H9 (cell line): ENCODE data around the gene APPL2. TPM values are rescaled to one million over a fixed set of nuclear protein-coding genes. Genes with fewer than 3 reads are reported as not detected.

Experiments used
- DNase-seq: peaks from one replicate; pipeline ENCODE4 v3.0.0-alpha.2; 2017
- H2AFZ ChIP-seq: one replicate; pipeline ENCODE4 v1.6.1; 2013; ENCODE audit warnings: mild to moderate bottlenecking, low read length, control low read depth, moderate library complexity
- H2AK5ac ChIP-seq: 2 replicates; pipeline ENCODE4 v1.6.1; 2013; ENCODE audit warnings: low read length, control low read depth, mixed read lengths; ENCODE audit not compliant: insufficient read length
- H2BK120ac ChIP-seq: one replicate; pipeline ENCODE4 v1.6.1; 2013; ENCODE audit warnings: low read depth, mild to moderate bottlenecking, low read length, control low read depth, inconsistent platforms; ENCODE audit not compliant: poor library complexity, severe bottlenecking
- H2BK12ac ChIP-seq: 2 replicates; pipeline ENCODE4 v1.6.1; 2013; ENCODE audit warnings: low read length, control low read depth, mixed read lengths, low read depth; ENCODE audit not compliant: insufficient read length
- H2BK15ac ChIP-seq: 2 replicates; pipeline ENCODE4 v1.6.1; 2013; ENCODE audit warnings: low read depth, low read length, control low read depth
- H2BK20ac ChIP-seq: one replicate; pipeline ENCODE4 v1.6.1; 2013; ENCODE audit warnings: low read depth, mild to moderate bottlenecking, low read length, control low read depth, inconsistent platforms; ENCODE audit not compliant: poor library complexity, severe bottlenecking
- H2BK5ac ChIP-seq: 2 replicates; pipeline ENCODE4 v1.6.1; 2013; ENCODE audit warnings: low read length, control low read depth, mixed read lengths; ENCODE audit not compliant: insufficient read length
- H3K14ac ChIP-seq: 2 replicates; pipeline ENCODE4 v1.6.1; 2013; ENCODE audit warnings: low read length, control low read depth; ENCODE audit not compliant: insufficient read depth
- H3K18ac ChIP-seq: 2 replicates; pipeline ENCODE4 v1.6.1; 2013; ENCODE audit warnings: low read depth, mild to moderate bottlenecking, mixed read lengths, low read length, control low read depth; ENCODE audit not compliant: insufficient read length
- H3K23ac ChIP-seq: 2 replicates; pipeline ENCODE4 v1.6.1; 2013; ENCODE audit warnings: low read length, control low read depth, mixed read lengths, low read depth; ENCODE audit not compliant: insufficient read length
- H3K23me2 ChIP-seq: 2 replicates; pipeline ENCODE4 v1.6.1; 2013; ENCODE audit warnings: low read depth, mild to moderate bottlenecking, mixed read lengths, low read length, control low read depth; ENCODE audit not compliant: insufficient read length, poor library complexity, severe bottlenecking
- H3K27ac ChIP-seq: 2 replicates; pipeline ENCODE4 v1.5.1; 2013; ENCODE audit warnings: low read length, control low read depth, mixed read lengths, low read depth; ENCODE audit not compliant: insufficient read length
- H3K27me3 ChIP-seq: 2 replicates; pipeline ENCODE4 v1.6.1; 2013; ENCODE audit warnings: low read length, control low read depth, inconsistent platforms; ENCODE audit not compliant: insufficient read depth
- H3K4ac ChIP-seq: 2 replicates; pipeline ENCODE4 v1.6.1; 2013; ENCODE audit warnings: low read depth, mild to moderate bottlenecking, control low read depth, inconsistent platforms, low read length, moderate library complexity
- H3K4me1 ChIP-seq: 2 replicates; pipeline ENCODE4 v1.6.1; 2013; ENCODE audit warnings: low read length, control low read depth, inconsistent platforms; ENCODE audit not compliant: insufficient read depth
- H3K4me2 ChIP-seq: 2 replicates; pipeline ENCODE4 v1.6.1; 2013; ENCODE audit warnings: low read length, control low read depth, mixed read lengths; ENCODE audit not compliant: insufficient read length, insufficient read depth
- H3K56ac ChIP-seq: 2 replicates; pipeline ENCODE4 v1.6.1; 2013; ENCODE audit warnings: low read depth, mild to moderate bottlenecking, mixed read lengths, low read length, control low read depth; ENCODE audit not compliant: insufficient read length
- H3K79me1 ChIP-seq: 2 replicates; pipeline ENCODE4 v1.6.1; 2013; ENCODE audit warnings: low read depth, mild to moderate bottlenecking, moderate library complexity, low read length, control low read depth, inconsistent platforms; ENCODE audit not compliant: insufficient read depth, poor library complexity, severe bottlenecking
- H3K79me2 ChIP-seq: 2 replicates; pipeline ENCODE4 v1.6.1; 2013; ENCODE audit warnings: low read length, control low read depth, inconsistent platforms; ENCODE audit not compliant: insufficient read depth
- H3K9ac ChIP-seq: 2 replicates; pipeline ENCODE4 v1.6.1; 2013; ENCODE audit warnings: low read length, control low read depth, mixed read lengths; ENCODE audit not compliant: insufficient read length; ENCODE audit errors: extremely low read depth
- H3K9me3 ChIP-seq: one replicate; pipeline ENCODE4 v1.6.1; 2013; ENCODE audit warnings: low read depth, low read length, inconsistent platforms; ENCODE audit not compliant: control insufficient read depth
- H3T11ph ChIP-seq: one replicate; pipeline ENCODE4 v1.6.1; 2013; ENCODE audit warnings: mild to moderate bottlenecking, low read length, control low read depth, inconsistent platforms
- H4K20me1 ChIP-seq: one replicate; pipeline ENCODE4 v1.6.1; 2013; ENCODE audit not compliant: control insufficient read depth, insufficient read length, insufficient read depth
- H4K5ac ChIP-seq: 2 replicates; pipeline ENCODE4 v1.6.1; 2013; ENCODE audit warnings: low read depth, mild to moderate bottlenecking, mixed read lengths, low read length, control low read depth; ENCODE audit not compliant: insufficient read length
- H4K8ac ChIP-seq: replicated peaks from 2 replicates; pipeline ENCODE4 v1.6.1; 2013; ENCODE audit warnings: low read length, control low read depth, mixed read lengths, low read depth; ENCODE audit not compliant: insufficient read length
- H4K91ac ChIP-seq: 2 replicates; pipeline ENCODE4 v1.6.1; 2013; ENCODE audit warnings: low read depth, mild to moderate bottlenecking, moderate library complexity, mixed read lengths, low read length, control low read depth; ENCODE audit not compliant: insufficient read length
- H3K27ac Mint-ChIP-seq, 3 experiments: 2 replicates in 2 of 3; 3 replicates in 1 of 3; pipeline ENCODE4 v1.8.0; 2020 to 2021; ENCODE audit warnings: mixed read lengths in 3 of 3, mild to moderate bottlenecking in 1 of 3, moderate library complexity in 1 of 3
- H3K27me3 Mint-ChIP-seq: 2 replicates; pipeline ENCODE4 v1.8.0; 2021; ENCODE audit warnings: low read depth, mild to moderate bottlenecking, moderate library complexity, mixed read lengths
- H3K36me3 Mint-ChIP-seq, 3 experiments: 2 replicates in 2 of 3; 3 replicates in 1 of 3; pipeline ENCODE4 v1.8.0; 2020 to 2021; ENCODE audit warnings: low read depth in 3 of 3, mixed read lengths in 3 of 3; ENCODE audit not compliant: insufficient read depth in 1 of 3
- H3K4me1 Mint-ChIP-seq, 2 experiments: 2 replicates each; pipeline ENCODE4 v1.8.0; 2020; ENCODE audit warnings: mixed read lengths in 2 of 2
- H3K4me3 Mint-ChIP-seq, 2 experiments: 2 replicates in 1 of 2; 3 replicates in 1 of 2; pipeline ENCODE4 v1.8.0; 2020 to 2021; ENCODE audit warnings: mild to moderate bottlenecking in 2 of 2, mixed read lengths in 2 of 2, moderate library complexity in 1 of 2
- H3K9me3 Mint-ChIP-seq, 2 experiments: 2 replicates in 1 of 2; 3 replicates in 1 of 2; pipeline ENCODE4 v1.8.0; 2020; ENCODE audit warnings: mild to moderate bottlenecking in 2 of 2, mixed read lengths in 2 of 2, moderate library complexity in 1 of 2
- WGBS: extraction: QIAGEN DNeasy Blood & Tissue Kit; methylation state at CpG from one replicate; pipeline ENCODE4 v1.1.7; 2013; ENCODE audit warnings: missing lambda C conversion rate, low lambda C conversion rate, mixed read lengths; ENCODE audit not compliant: insufficient read length; ENCODE audit errors: extremely low coverage; 5-methylcytosine and 5-hydroxymethylcytosine counted together
- total RNA-seq: library from RNA; stranded (reverse); gene quantifications from 2 replicates; pipeline ENCODE4 v1.2.1, GENCODE V29; 2021
- TF ChIP-seq, protein P1 (sequence below): fragments of 200-600 bp; sonication (generic); conservative IDR thresholded peaks from 3 replicates; pipeline ENCODE4 v1.8.0; 2021; ENCODE audit warnings: antibody characterized with exemption, mild to moderate bottlenecking

The APPL2 gene
- total RNA-seq, 1 experiment from 2014 or later: 18.5 TPM

DNA sequence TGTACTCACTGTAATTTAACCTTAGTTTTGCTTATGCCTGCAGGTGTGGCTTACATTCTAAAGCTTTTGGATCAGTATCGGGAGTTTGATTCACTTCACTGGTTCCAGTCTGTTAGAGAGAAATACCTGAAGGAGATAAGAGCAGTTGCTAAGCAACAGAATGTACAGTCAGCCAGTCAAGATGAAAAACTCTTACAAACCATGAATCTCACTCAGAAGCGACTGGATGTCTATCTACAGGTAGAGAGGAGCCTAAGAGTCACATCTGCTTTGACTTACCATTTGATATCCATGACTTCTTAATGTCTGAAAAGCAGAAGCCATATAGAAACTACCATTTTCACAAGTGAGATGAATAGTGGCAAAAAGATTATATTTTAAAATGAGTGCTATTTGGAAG, 71.9 kb downstream of the APPL2 start:
- Mint-ChIP-seq H3K27me3 (no peaks in the 10 kb centered on the region), H3K4me1 (no peaks in the 10 kb centered on the region), H3K36me3 (peaks cover 20 to 64% (median 53%) of the 10 kb centered on the region in 3 experiments; a peak in 6 of 7 replicates), H3K4me3 (no peak overlapping the region), H3K27ac (no peak overlapping the region), H3K9me3 (no peaks in the 10 kb centered on the region)
- Histone ChIP-seq H3K4me1 (no peaks in the 10 kb centered on the region), H3K79me2 (no peaks in the 10 kb centered on the region), H3K14ac (no peak overlapping the region), H4K5ac (no peak overlapping the region), H2BK12ac (no peak overlapping the region), H2AFZ (no peak overlapping the region), H2BK5ac (no peak overlapping the region), H3K56ac (no peak overlapping the region), H3K79me1 (no peaks in the 10 kb centered on the region), H3K4ac (no peak overlapping the region), H3K9me3 (no peaks in the 10 kb centered on the region), H3K18ac (no peak overlapping the region), H4K20me1 (no peaks in the 10 kb centered on the region), H4K8ac (no peak overlapping the region), H3K4me2 (no peak overlapping the region), H3K27ac (no peak overlapping the region), H2BK15ac (no peak overlapping the region), H3K23me2 (no peaks in the 10 kb centered on the region), H3K27me3 (no peaks in the 10 kb centered on the region), H3K9ac (no peak overlapping the region), H2BK120ac (no peak overlapping the region), H3K23ac (no peak overlapping the region), H2BK20ac (no peak overlapping the region), H3T11ph (no peak overlapping the region), H2AK5ac (no peak overlapping the region), H4K91ac (no peak overlapping the region)
- TF ChIP-seq, protein P1, sequence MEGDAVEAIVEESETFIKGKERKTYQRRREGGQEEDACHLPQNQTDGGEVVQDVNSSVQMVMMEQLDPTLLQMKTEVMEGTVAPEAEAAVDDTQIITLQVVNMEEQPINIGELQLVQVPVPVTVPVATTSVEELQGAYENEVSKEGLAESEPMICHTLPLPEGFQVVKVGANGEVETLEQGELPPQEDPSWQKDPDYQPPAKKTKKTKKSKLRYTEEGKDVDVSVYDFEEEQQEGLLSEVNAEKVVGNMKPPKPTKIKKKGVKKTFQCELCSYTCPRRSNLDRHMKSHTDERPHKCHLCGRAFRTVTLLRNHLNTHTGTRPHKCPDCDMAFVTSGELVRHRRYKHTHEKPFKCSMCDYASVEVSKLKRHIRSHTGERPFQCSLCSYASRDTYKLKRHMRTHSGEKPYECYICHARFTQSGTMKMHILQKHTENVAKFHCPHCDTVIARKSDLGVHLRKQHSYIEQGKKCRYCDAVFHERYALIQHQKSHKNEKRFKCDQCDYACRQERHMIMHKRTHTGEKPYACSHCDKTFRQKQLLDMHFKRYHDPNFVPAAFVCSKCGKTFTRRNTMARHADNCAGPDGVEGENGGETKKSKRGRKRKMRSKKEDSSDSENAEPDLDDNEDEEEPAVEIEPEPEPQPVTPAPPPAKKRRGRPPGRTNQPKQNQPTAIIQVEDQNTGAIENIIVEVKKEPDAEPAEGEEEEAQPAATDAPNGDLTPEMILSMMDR: no peak
- WGBS: no CpG with 5 or more reads among the region's 2 CpGs
- DNase-seq: no peak
